IPS-15b (cell line): ENCODE results near the gene CAPN14.

ENCODE experiments used
- H3K27me3 ChIP-seq: one replicate; pipeline ENCODE4 v1.6.1; 2013; ENCODE audit warnings: low read length; ENCODE audit not compliant: control insufficient read depth, insufficient read depth
- H3K36me3 ChIP-seq: one replicate; pipeline ENCODE4 v1.6.1; 2013; ENCODE audit warnings: low read length; ENCODE audit not compliant: control insufficient read depth, insufficient read depth
- H3K4me1 ChIP-seq: one replicate; pipeline ENCODE4 v1.6.1; 2013; ENCODE audit warnings: mild to moderate bottlenecking, low read length; ENCODE audit not compliant: control insufficient read depth, insufficient read depth
- H3K4me3 ChIP-seq: one replicate; pipeline ENCODE4 v1.5.1; 2013; ENCODE audit warnings: low read depth, low read length
- H3K9ac ChIP-seq: one replicate; pipeline ENCODE4 v1.6.1; 2013; ENCODE audit warnings: low read depth, mild to moderate bottlenecking, low read length
- H3K9me3 ChIP-seq: one replicate; pipeline ENCODE4 v1.6.1; 2013; ENCODE audit warnings: mild to moderate bottlenecking, low read length; ENCODE audit not compliant: control insufficient read depth, insufficient read depth

The CAPN14 gene

DNA sequence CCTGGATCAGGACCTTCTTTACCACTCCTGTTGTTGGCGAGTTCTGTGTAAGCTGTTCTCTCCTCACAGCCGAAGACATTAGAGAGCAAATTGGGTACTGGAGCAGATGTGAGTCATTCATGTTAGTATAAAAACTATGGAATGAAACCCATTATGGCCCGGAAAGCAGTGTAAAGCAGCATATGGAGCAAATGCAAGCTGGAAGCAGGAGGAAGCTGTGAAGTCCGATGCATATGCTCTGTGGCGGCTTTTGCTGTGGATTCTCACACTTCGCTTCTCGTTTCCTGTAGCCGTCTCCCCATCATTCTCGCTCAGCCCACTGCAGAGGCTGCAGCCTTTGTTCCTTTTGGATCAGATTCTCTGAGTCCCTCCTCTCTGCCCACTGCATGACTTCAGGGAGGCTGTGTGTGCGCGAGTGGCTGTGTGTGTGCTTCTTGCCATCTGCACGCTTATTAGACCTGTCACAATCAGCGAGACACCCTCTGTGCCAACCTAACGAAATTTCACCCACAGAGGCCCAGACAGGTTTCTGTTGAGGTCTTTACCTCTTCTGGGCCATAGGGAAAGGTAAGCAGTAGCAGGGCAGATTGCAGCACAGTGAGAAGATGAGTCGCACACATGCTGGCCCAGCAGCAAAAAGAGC lies 75.8 kb downstream of the CAPN14 start:
- Histone ChIP-seq H3K27me3 (peaks cover 44% of the 10 kb centered on the region), H3K4me1 (no peaks in the 10 kb centered on the region), H3K36me3 (no peaks in the 10 kb centered on the region), H3K4me3 (no peak overlapping the region), H3K9me3 (no peaks in the 10 kb centered on the region), H3K9ac (no peak overlapping the region)

DNA sequence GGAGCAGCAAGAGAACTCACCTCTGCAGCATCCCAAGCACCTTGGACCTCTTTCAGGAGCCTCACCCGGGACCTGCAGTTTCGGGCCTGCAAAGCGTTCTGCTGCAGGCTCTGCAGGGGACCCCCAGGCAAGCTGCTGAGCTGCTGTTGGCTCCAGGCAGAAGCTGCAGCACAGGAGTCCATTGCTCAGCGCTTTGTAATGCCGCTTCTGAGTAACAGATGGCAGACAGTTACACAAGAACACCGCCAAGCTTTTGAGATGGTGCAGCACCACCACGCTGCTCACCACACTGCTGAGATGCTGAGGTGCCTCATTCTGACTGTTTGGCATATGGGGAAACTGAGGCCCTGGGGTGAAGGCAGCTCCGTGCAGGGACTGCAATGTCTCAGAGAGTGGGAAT lies 77.2 kb downstream of the CAPN14 start:
- Histone ChIP-seq H3K9ac (no peak overlapping the region), H3K4me1 (peaks cover under 1% of the 10 kb centered on the region), H3K36me3 (no peaks in the 10 kb centered on the region), H3K27me3 (peaks cover 59% of the 10 kb centered on the region), H3K9me3 (no peaks in the 10 kb centered on the region), H3K4me3 (no peak overlapping the region)

DNA sequence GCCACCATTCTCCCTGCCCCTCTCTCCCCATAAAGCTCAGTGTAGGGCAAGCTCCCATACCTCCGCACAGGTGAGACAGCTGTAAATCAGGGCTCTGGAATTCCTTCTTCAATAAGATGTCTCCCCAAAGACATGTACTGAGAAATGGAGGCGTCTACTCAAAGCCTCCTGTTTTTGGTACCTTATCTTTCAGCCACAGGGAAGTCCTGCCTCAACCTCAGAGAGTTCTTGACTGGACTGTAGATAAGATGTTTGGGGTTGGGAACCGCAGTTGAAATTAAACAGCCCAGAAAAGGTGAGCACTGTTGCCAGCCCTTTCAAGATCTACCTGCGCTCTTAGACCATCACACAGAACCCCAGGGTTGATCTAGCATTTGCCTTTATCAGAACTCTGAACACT lies 77.6 kb downstream of the CAPN14 start:
- H3K4me1 ChIP-seq, result peaks cover 3% of the 10 kb centered on the region
- H3K36me3 ChIP-seq, result no peaks in the 10 kb centered on the region
- H3K27me3 ChIP-seq, result peaks cover 61% of the 10 kb centered on the region
- H3K9me3 ChIP-seq, result no peaks in the 10 kb centered on the region
- no peak overlapping the region for H3K4me3 ChIP-seq
- H3K9ac ChIP-seq, result no peak overlapping the region

DNA sequence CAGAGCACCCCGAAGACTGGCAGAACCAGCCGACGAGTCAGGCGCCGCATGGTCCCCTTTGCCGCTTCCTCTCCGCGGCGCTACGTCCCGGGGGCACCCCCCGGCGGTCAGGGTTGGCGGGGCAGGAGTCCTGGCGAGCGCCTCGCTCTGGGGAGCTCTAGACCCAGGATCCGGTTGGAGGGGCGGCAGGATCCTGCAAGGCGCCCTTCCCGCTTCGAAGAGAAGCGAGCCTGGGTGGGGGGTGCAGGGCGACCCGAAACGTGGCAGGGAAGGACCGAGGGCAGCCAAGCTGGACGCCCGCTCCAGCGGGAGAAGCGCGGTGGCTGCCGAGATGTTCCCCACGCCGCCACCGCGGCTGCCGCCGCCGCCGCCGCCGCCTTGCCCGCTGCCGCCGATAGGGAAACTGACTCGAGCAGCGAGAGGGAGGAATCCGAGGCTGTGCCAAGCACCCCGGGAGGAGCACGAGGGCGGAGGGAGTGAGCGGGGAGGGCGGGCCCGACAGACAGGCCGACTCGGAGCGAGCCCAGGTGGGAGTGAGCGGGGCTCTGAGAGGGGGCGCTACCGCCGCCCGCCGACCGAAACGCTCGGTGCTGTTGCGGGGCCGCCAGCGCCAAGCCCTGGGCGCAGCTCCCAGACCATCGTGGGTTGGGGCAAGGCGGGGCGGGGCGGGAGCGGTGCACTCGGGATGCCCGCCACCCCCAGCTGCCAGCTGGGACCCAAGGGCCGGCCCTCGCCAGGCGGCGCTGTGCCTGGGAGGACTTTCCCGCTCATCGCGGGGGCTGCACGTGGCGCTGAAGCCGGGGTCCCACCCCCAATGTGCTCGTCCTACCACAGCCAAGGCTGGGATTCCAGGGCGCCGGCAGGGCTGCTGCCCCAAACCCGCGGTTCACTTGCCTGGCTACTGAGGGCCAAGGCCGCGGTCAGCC lies 79.0 kb downstream of the CAPN14 start, which contains the start of gene GALNT14:
Gene GALNT14, minus strand, starts transcription at position 404 of the 926 bp plus-strand sequence. Its CDS starts 354 bp downstream, at position 50.
- no peaks in the 10 kb centered on the region for H3K36me3 ChIP-seq
- H3K4me3 ChIP-seq, result peak within 1 kb of the TSS; percentile 64
- H3K9me3 ChIP-seq, result no peaks in the 10 kb centered on the region
- peaks cover 61% of the 10 kb centered on the region for H3K27me3 ChIP-seq
- H3K9ac ChIP-seq, result peak within 1 kb of the TSS; percentile 24
- H3K4me1 ChIP-seq, result peaks cover 3% of the 10 kb centered on the region

DNA sequence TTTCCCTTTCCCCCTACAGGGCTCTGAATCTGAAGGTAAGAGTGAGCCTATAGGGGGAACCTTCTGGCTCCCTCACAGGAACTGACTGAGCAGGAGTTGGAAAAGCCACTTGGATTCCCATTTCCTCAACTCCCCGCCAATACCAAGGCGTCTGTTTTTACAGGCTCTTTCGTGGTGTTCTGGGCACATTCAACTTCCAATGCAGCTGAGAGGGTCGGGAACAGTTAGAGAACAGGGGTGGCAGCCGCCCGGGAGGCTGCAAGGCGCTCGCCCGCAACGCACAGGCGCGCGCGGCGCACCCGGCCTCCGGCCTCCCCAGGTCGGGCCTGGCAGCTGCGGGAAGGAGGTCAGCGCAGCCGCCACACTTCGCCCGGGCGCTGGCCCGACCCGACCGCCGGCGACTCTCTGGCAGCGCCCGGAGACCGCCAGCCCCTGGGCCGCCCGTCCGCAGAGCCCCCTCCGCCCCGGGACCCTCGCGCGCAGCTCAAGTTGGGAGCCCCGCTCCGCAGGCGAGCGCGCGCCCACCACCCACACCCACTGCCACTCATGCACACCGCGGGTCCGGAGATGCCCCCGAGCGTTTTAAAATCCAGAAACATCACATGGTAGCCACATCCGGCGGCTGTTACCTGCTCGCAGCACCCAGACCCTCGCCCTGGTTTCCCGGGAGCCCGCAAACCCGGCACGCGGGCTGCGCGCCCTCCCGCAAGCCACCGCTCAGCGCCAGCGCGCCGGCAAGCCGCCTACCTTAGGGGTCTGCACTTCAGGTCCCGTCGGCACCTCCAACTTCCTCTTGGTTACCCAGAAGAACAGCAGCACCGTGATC lies 79.9 kb downstream of the CAPN14 start:
- H3K9me3 ChIP-seq, result no peaks in the 10 kb centered on the region
- peak overlapping the region; percentile 64 for H3K4me3 ChIP-seq
- peaks cover 61% of the 10 kb centered on the region for H3K27me3 ChIP-seq
- no peak overlapping the region for H3K9ac ChIP-seq
- no peaks in the 10 kb centered on the region for H3K36me3 ChIP-seq
- peaks cover 3% of the 10 kb centered on the region for H3K4me1 ChIP-seq

DNA sequence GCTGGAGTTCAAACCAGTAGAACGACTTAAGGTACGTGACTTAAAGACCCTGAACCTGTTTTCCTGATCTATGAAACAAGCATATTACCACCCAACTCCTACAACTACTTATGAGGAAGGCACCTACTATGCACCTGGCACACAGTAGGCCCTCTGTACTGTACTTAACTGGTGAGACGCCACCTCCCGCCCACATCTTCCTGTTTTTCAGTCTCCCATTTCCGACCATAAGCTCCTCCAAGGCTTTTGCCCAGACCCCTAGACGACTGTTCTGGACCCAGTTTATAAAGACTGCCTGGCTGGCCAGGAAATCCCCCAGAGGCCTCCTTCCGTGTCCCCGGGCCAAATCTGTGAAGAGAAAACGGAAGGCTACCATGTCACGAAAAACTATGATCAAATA lies 80.6 kb downstream of the CAPN14 start:
- H3K36me3 ChIP-seq, result no peaks in the 10 kb centered on the region
- no peaks in the 10 kb centered on the region for H3K9me3 ChIP-seq
- H3K27me3 ChIP-seq, result peaks cover 60% of the 10 kb centered on the region
- peak overlapping the region; percentile 64 for H3K4me3 ChIP-seq
- H3K9ac ChIP-seq, result no peak overlapping the region
- peaks cover 5% of the 10 kb centered on the region for H3K4me1 ChIP-seq

- H3K27me3 ChIP-seq, result peaks cover 53% of the 10 kb centered on the region
- H3K9me3 ChIP-seq, result no peaks in the 10 kb centered on the region
- no peak overlapping the region for H3K4me3 ChIP-seq
- peaks cover 5% of the 10 kb centered on the region for H3K4me1 ChIP-seq
- H3K36me3 ChIP-seq, result no peaks in the 10 kb centered on the region
- H3K9ac ChIP-seq, result no peak overlapping the region
Observed at GRCh38 chr2:31136000-31136399, 81.3 kb downstream of the CAPN14 start.

DNA sequence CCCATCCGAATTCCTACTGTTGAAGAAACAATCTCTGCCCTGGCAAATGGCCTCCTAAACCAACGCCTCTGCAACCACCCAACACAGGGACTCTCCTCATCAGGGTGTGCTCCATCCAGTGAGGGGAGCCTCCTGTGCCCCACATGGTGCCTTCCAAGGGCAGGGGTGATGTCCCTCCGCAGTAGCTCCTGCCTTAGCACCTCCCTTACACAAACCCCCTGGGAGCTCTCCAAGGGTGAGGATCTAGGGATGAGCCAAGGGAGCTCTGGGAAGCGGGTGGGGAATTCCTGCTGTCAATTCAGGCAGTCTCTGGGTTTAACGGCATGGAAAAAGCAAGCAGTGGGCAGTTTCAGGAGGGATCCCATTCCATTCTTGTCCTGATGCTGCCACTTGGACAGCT lies 82.8 kb downstream of the CAPN14 start:
- no peak overlapping the region for H3K9ac ChIP-seq
- H3K36me3 ChIP-seq, result no peaks in the 10 kb centered on the region
- peaks cover 38% of the 10 kb centered on the region for H3K27me3 ChIP-seq
- H3K9me3 ChIP-seq, result no peaks in the 10 kb centered on the region
- H3K4me1 ChIP-seq, result peaks cover 5% of the 10 kb centered on the region
- H3K4me3 ChIP-seq, result no peak overlapping the region

DNA sequence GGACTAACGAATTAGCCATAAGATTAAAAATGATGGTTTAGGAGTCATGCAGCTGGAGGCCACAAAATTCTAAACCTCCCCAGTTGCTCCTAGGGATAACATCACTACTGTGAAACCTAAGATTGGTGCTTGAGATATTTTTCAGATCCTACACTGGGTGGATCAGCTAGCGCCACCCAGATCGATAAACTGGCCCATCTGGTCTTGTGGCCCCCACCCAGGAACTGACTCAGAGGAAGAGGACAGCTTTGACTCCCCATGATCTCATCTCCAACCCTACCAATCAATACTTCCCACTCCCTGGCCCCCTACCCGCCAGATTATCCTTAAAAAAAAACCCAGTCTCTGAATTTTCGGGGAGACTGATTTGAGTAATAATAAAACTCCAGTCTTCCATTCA lies 84.5 kb downstream of the CAPN14 start:
- Histone ChIP-seq H3K36me3 (no peaks in the 10 kb centered on the region), H3K27me3 (peaks cover 26% of the 10 kb centered on the region), H3K9ac (no peak overlapping the region), H3K4me3 (no peak overlapping the region), H3K9me3 (no peaks in the 10 kb centered on the region), H3K4me1 (peaks cover 5% of the 10 kb centered on the region)

- no peaks in the 10 kb centered on the region for H3K9me3 ChIP-seq
- no peak overlapping the region for H3K4me3 ChIP-seq
- peaks cover 20% of the 10 kb centered on the region for H3K27me3 ChIP-seq
- H3K36me3 ChIP-seq, result no peaks in the 10 kb centered on the region
- H3K4me1 ChIP-seq, result peaks cover 5% of the 10 kb centered on the region
- no peak overlapping the region for H3K9ac ChIP-seq
Observed at GRCh38 chr2:31131871-31132270, 85.4 kb downstream of the CAPN14 start.

DNA sequence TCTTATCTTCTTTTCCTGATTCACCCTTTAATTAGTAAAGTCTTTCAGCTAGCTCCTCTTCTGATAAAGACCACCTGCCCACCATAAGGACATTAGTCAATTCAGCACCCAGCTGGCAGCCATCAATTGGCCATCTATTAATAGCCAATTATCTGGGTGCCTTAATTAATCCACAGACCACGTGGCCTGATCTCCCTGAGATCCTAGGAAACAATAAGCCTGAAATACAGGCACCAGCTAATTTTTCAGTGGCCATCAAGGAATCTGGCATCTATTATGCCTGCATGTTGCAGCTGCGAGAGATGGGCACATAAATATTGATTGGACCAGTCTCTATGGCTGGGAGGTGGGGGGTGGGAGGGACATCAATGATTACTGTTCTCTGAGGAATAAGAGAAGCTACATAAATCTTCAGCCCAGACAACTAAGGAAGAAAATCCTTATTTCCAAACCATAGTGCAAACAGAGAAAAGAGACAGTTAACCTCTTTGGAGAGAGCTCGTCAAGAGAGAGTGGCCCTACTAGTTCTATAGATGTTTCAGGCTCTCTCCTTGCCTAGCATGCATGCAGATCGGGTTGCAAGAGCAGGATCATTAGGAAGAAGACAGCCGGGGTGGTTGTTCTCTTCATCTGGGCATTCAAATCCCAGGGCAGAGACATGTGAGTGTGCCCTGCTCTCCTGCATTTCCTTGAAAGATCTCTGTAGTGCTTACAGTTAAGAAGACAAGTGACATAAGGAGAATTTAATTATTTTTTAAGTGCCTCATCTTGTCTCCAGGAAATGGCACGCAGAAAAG lies 87.7 kb downstream of the CAPN14 start:
- no peaks in the 10 kb centered on the region for H3K36me3 ChIP-seq
- H3K27me3 ChIP-seq, result no peaks in the 10 kb centered on the region
- H3K4me1 ChIP-seq, result peaks cover 3% of the 10 kb centered on the region

More for the DNA sequence above, 87.7 kb downstream of the CAPN14 start:
- no peak overlapping the region for H3K9ac ChIP-seq
- no peaks in the 10 kb centered on the region for H3K9me3 ChIP-seq
- H3K4me3 ChIP-seq, result no peak overlapping the region
